ENCODE results near the gene GMPR.

Gene GMPR

GRCh38 chr6:16324184-16324583 lies 85.8 kb downstream of the GMPR start:
- Histone ChIP-seq H3K27ac (ENCODE audit: low read depth, low read length) (no peak overlapping the region), H3K9me2 (replicated peaks; ENCODE audit: insufficient read depth, low read length) (no peaks in the 10 kb centered on the region), H3K4me2 (ENCODE audit: low read depth, low read length, poor library complexity, severe bottlenecking) (no peak overlapping the region), H3F3A (ENCODE audit: insufficient read depth) (no peaks in the 10 kb centered on the region), H3K79me2 (ENCODE audit: insufficient read depth, low read length) (no peaks in the 10 kb centered on the region), H3K9me3 (ENCODE audit: insufficient read depth, low read length) (no peaks in the 10 kb centered on the region), H3K27me3 (ENCODE audit: low read length) (no peaks in the 10 kb centered on the region), H4K20me1 (ENCODE audit: low read depth, low read length) (no peaks in the 10 kb centered on the region), H3K36me3 (ENCODE audit: low read length) (no peaks in the 10 kb centered on the region), H3K9ac (ENCODE audit: low read length) (no peak overlapping the region), H3K4me3 (ENCODE audit: insufficient read depth, low read length, poor library complexity, severe bottlenecking) (no peak overlapping the region), H2AFZ (ENCODE audit: low read depth, low read length, severe bottlenecking) (no peak overlapping the region)
- TF ChIP-seq CTCF (IDR thresholded peaks at IDR 0.05; ENCODE audit: insufficient read depth, low read length, poor library complexity, severe bottlenecking) (no peak), EZH2phosphoT487 (conservative IDR thresholded peaks at IDR 0.05; ENCODE audit: low read length) (no peak)

GRCh38 chr6:16324606-16325225 lies 86.3 kb downstream of the GMPR start:
- H3K4me2 ChIP-seq (ENCODE audit: low read depth, low read length, poor library complexity, severe bottlenecking) = no peak overlapping the region

GRCh38 chr6:16326531-16326930 lies 88.1 kb downstream of the GMPR start:
- Histone ChIP-seq H4K20me1 (ENCODE audit: low read depth, low read length) (no peaks in the 10 kb centered on the region), H3F3A (ENCODE audit: insufficient read depth) (no peaks in the 10 kb centered on the region), H3K9ac (ENCODE audit: low read length) (no peak overlapping the region), H2AFZ (ENCODE audit: low read depth, low read length, severe bottlenecking) (no peak overlapping the region), H3K4me3 (ENCODE audit: insufficient read depth, low read length, poor library complexity, severe bottlenecking) (no peak overlapping the region), H3K9me2 (replicated peaks; ENCODE audit: insufficient read depth, low read length) (no peaks in the 10 kb centered on the region), H3K36me3 (ENCODE audit: low read length) (no peaks in the 10 kb centered on the region), H3K79me2 (ENCODE audit: insufficient read depth, low read length) (no peaks in the 10 kb centered on the region), H3K9me3 (ENCODE audit: insufficient read depth, low read length) (no peaks in the 10 kb centered on the region), H3K4me2 (ENCODE audit: low read depth, low read length, poor library complexity, severe bottlenecking) (no peak overlapping the region), H3K27me3 (ENCODE audit: low read length) (no peaks in the 10 kb centered on the region), H3K27ac (ENCODE audit: low read depth, low read length) (no peak overlapping the region)
- TF ChIP-seq CTCF (IDR thresholded peaks at IDR 0.05; ENCODE audit: insufficient read depth, low read length, poor library complexity, severe bottlenecking) (no peak), EZH2phosphoT487 (conservative IDR thresholded peaks at IDR 0.05; ENCODE audit: low read length) (no peak)

More at GRCh38 chr6:16324606-16325225, 86.3 kb downstream of the GMPR start:
- Histone ChIP-seq H3K36me3 (ENCODE audit: low read length) (no peaks in the 10 kb centered on the region), H4K20me1 (ENCODE audit: low read depth, low read length) (no peaks in the 10 kb centered on the region), H3K9me2 (replicated peaks; ENCODE audit: insufficient read depth, low read length) (no peaks in the 10 kb centered on the region), H3K9ac (ENCODE audit: low read length) (no peak overlapping the region), H2AFZ (ENCODE audit: low read depth, low read length, severe bottlenecking) (no peak overlapping the region), H3K27me3 (ENCODE audit: low read length) (no peaks in the 10 kb centered on the region), H3K4me3 (ENCODE audit: insufficient read depth, low read length, poor library complexity, severe bottlenecking) (no peak overlapping the region), H3K27ac (ENCODE audit: low read depth, low read length) (no peak overlapping the region), H3K79me2 (ENCODE audit: insufficient read depth, low read length) (no peaks in the 10 kb centered on the region), H3F3A (ENCODE audit: insufficient read depth) (no peaks in the 10 kb centered on the region), H3K9me3 (ENCODE audit: insufficient read depth, low read length) (no peaks in the 10 kb centered on the region)
- no peak for TF ChIP-seq CTCF (IDR thresholded peaks at IDR 0.05; ENCODE audit: insufficient read depth, low read length, poor library complexity, severe bottlenecking)
- TF ChIP-seq EZH2phosphoT487 (conservative IDR thresholded peaks at IDR 0.05; ENCODE audit: low read length) = no peak

All from SU-DHL-6 (cell line).